Suprapubic skin (tissue), 4 donors: ENCODE results near the gene IER3.

ENCODE experiments used
- CTCF ChIP-seq, 2 donors: fragments of 200-600 bp in 1 of 2; fragments of 450-650 bp in 1 of 2; sonication (generic) in 1 of 2; IDR thresholded peaks; one replicate each; pipeline ENCODE4 v1.5.1; 2016 to 2019; ENCODE audit warnings: antibody characterized with exemption in 2 of 2, mild to moderate bottlenecking in 1 of 2, moderate library complexity in 1 of 2
- EP300 ChIP-seq: sonication (generic); formaldehyde crosslinking; IDR thresholded peaks from one replicate; pipeline ENCODE4 v1.6.1; 2017; ENCODE audit warnings: antibody characterized with exemption
- POLR2A ChIP-seq, 2 donors: fragments of 450-650 bp; IDR thresholded peaks; one replicate each; pipeline ENCODE4 v1.6.1; 2017; ENCODE audit warnings: antibody characterized with exemption in 2 of 2, mild to moderate bottlenecking in 2 of 2, moderate library complexity in 2 of 2
- POLR2AphosphoS5 ChIP-seq, 3 donors: sonication (generic); formaldehyde crosslinking; IDR thresholded peaks; one replicate each; pipeline ENCODE4 v1.6.1; 2017; ENCODE audit warnings: antibody characterized with exemption in 3 of 3

- no peak for TF ChIP-seq POLR2AphosphoS5 (IDR thresholded peaks at IDR 0.05)
- TF ChIP-seq CTCF (IDR thresholded peaks at IDR 0.05), result no peak
- TF ChIP-seq POLR2A (IDR thresholded peaks at IDR 0.05), result no peak
- no peak for TF ChIP-seq EP300
These were observed 3.1 kb downstream of the IER3 start for GRCh38 chr6:30741063-30741779.
